NCI-H82 (cell line): ENCODE measurements around the gene RXFP1.
"Not testable (repeated sequence)": the region's sequence is repeated elsewhere in the genome, so short reads cannot be mapped to it uniquely, and the experiment has no call there.

Source experiments
- DNase-seq: peaks from one replicate; lab custom pipeline; 2025; lab: John Stamatoyannopoulos, UW

Gene RXFP1

GRCh38 chr4:158613046-158613445 is 91.4 kb downstream of the RXFP1 start:
- no peak for DNase-seq

- DNase-seq: no peak
Observed at GRCh38 chr4:158617956-158618355, 96.3 kb downstream of the RXFP1 start.

GRCh38 chr4:158621729-158622128 is 100.0 kb downstream of the RXFP1 start:
- no peak for DNase-seq

GRCh38 chr4:158622251-158622650 is 100.6 kb downstream of the RXFP1 start:
- DNase-seq: no peak

GRCh38 chr4:158624889-158625478 is 103.3 kb downstream of the RXFP1 start:
- DNase-seq: peak; percentile 75

- DNase-seq: no peak
Observed at GRCh38 chr4:158625544-158625943, 103.9 kb downstream of the RXFP1 start.

- DNase-seq: peak; percentile 47
Observed at GRCh38 chr4:158630893-158631292, 109.2 kb downstream of the RXFP1 start.

- no peak for DNase-seq
Observed at GRCh38 chr4:158636619-158637018, 114.9 kb downstream of the RXFP1 start.

- DNase-seq: no peak
Observed at GRCh38 chr4:158644356-158644755, 122.7 kb downstream of the RXFP1 start.

GRCh38 chr4:158644760-158645159 is 123.1 kb downstream of the RXFP1 start:
- DNase-seq: no peak

- no peak for DNase-seq
Observed at GRCh38 chr4:158649111-158649680, 127.5 kb downstream of the RXFP1 start.

- no peak for DNase-seq
Observed at GRCh38 chr4:158652920-158653319, 131.2 kb downstream of the RXFP1 start.

- DNase-seq: no peak
Observed at GRCh38 chr4:158656439-158656838, 134.8 kb downstream of the RXFP1 start.

- DNase-seq: no peak
Observed at GRCh38 chr4:158657291-158657690, 135.6 kb downstream of the RXFP1 start.

GRCh38 chr4:158663255-158663654 is 141.6 kb downstream of the RXFP1 start:
- not testable (repeated sequence) for DNase-seq

- DNase-seq: not testable (repeated sequence)
Observed at GRCh38 chr4:158663707-158664625, 142.3 kb downstream of the RXFP1 start.

GRCh38 chr4:158664806-158665205 is 143.1 kb downstream of the RXFP1 start:
- no peak for DNase-seq

- DNase-seq: no peak
Observed at GRCh38 chr4:158666892-158667291, 145.2 kb downstream of the RXFP1 start.

- peak; percentile 35 for DNase-seq
Observed at GRCh38 chr4:158667651-158668198, 146.0 kb downstream of the RXFP1 start.

GRCh38 chr4:158669310-158669709 is 147.6 kb downstream of the RXFP1 start:
- no peak for DNase-seq

GRCh38 chr4:158670975-158671664 is 149.4 kb downstream of the RXFP1 start:
- DNase-seq: peak; percentile 90

- DNase-seq: no peak
Observed at GRCh38 chr4:158671665-158671914, 149.9 kb downstream of the RXFP1 start, which contains the start of gene C4orf46. Gene C4orf46 (minus strand): TSS chr4:158671887. CDS start chr4:158671801, 86 bp downstream.
